ENCODE measurements around the gene RASA1. TPM values are rescaled to one million over a fixed set of nuclear protein-coding genes. Genes with fewer than 3 reads are reported as not detected.

Gene RASA1
- total and polyA plus RNA-seq, 4 donors: 8.3 to 54.0 (median 20.6) TPM

DNA sequence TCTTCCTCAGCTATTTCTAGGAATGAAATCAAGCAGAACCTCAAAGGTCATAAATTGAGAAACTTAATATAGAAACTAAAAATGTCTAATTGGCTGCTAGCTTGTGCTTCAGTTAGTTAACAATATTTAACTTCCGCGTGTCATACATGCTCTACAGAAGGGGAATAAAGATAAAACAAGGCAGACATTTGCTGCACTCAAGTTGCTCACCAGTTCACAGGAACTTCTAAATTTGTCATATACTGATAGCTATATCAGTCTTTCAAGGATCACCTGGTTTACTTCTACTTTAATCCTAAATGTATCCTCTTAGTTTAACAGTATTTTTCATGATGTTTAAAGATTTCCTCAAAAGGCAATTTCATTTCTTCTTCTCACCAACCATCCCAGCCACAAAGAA, 136.7 kb downstream of the RASA1 start:
- ATAC-seq (ENCODE audit: insufficient read depth, low FRiP score) (no peak), DNase-seq (no peak)
- H3K4me3 ChIP-seq: no peak overlapping the region
- H3K4me1 ChIP-seq (ENCODE audit: control insufficient read depth in 5 of 5, insufficient read depth in 5 of 5, low read length in 5 of 5): no peaks in the 10 kb centered on the region
- no peak overlapping the region for H3K27ac ChIP-seq (ENCODE audit: low read depth in 1 of 2, low read length in 1 of 2)
- no peaks in the 10 kb centered on the region for H3K9me3 ChIP-seq (ENCODE audit: control insufficient read depth in 4 of 4, insufficient read depth in 3 of 4, low read length in 3 of 4)
- peaks cover 15 to 54% (median 33%) of the 10 kb centered on the region in 4 donors for H3K36me3 ChIP-seq (ENCODE audit: control insufficient read depth in 4 of 4, insufficient read depth in 4 of 4, low read length in 4 of 4)
- TF ChIP-seq, protein P1, sequence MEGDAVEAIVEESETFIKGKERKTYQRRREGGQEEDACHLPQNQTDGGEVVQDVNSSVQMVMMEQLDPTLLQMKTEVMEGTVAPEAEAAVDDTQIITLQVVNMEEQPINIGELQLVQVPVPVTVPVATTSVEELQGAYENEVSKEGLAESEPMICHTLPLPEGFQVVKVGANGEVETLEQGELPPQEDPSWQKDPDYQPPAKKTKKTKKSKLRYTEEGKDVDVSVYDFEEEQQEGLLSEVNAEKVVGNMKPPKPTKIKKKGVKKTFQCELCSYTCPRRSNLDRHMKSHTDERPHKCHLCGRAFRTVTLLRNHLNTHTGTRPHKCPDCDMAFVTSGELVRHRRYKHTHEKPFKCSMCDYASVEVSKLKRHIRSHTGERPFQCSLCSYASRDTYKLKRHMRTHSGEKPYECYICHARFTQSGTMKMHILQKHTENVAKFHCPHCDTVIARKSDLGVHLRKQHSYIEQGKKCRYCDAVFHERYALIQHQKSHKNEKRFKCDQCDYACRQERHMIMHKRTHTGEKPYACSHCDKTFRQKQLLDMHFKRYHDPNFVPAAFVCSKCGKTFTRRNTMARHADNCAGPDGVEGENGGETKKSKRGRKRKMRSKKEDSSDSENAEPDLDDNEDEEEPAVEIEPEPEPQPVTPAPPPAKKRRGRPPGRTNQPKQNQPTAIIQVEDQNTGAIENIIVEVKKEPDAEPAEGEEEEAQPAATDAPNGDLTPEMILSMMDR (IDR thresholded peaks at IDR 0.05; ENCODE audit: control extremely low read depth, extremely low read depth): no peak
- no peaks in the 10 kb centered on the region for H3K27me3 ChIP-seq (ENCODE audit: control insufficient read depth in 3 of 3, insufficient read depth in 3 of 3, low read length in 2 of 3)
- WGBS, 2 donors: 83 to 91% methylated on average over 2 of the region's 2 CpGs
- no peak overlapping the region for H3K9ac ChIP-seq (ENCODE audit: insufficient read depth in 1 of 2, low read length in 2 of 2)

DNA sequence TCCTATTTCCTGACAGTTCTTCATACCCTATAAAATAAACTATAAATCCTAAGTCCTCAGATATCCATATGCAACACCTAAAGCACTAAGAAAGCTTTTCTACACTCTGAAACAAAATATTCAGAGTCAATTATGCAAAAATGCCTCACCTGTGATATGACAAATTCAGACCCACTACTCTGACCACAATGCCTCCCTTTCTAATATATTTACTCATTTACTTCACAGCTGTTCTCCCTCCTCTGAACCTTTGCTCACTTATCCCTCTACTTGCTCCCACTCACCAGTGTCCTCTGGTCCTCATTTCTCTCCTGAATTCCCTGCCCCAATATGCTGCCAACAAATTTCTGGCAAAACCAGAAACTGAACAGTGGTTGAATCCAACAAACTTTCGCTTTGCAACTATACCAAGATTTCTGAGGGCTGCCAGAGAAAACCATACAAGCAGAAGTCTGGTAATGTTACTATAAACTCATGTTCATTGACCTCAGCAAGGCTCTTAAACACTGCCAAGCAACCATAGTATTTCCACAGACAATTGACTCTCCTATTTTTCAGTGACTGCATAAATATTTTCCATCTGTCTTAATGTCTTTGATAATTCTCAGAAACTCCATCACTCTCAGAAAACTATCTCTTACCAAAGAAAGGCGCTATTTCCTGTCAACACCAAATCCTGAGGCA, 137.9 kb downstream of the RASA1 start:
- H3K4me3 ChIP-seq: no peak overlapping the region
- 94 to 95% methylated on average over 2 of the region's 2 CpGs for WGBS, 2 donors
- H3K4me1 ChIP-seq (ENCODE audit: control insufficient read depth in 5 of 5, insufficient read depth in 5 of 5, low read length in 5 of 5): peaks cover 0 to 2% (median 0%) of the 10 kb centered on the region in 5 donors
- no peaks in the 10 kb centered on the region for H3K9me3 ChIP-seq (ENCODE audit: control insufficient read depth in 4 of 4, insufficient read depth in 3 of 4, low read length in 3 of 4)
- H3K27me3 ChIP-seq (ENCODE audit: control insufficient read depth in 3 of 3, insufficient read depth in 3 of 3, low read length in 2 of 3): no peaks in the 10 kb centered on the region
- ATAC-seq (ENCODE audit: insufficient read depth, low FRiP score) (no peak), DNase-seq (no peak)
- H3K36me3 ChIP-seq (ENCODE audit: control insufficient read depth in 4 of 4, insufficient read depth in 4 of 4, low read length in 4 of 4): peaks cover 16 to 52% (median 36%) of the 10 kb centered on the region in 4 donors
- no peak overlapping the region for H3K9ac ChIP-seq (ENCODE audit: insufficient read depth in 1 of 2, low read length in 2 of 2)
- H3K27ac ChIP-seq (ENCODE audit: low read depth in 1 of 2, low read length in 1 of 2): no peak overlapping the region
- TF ChIP-seq, protein P1 (IDR thresholded peaks at IDR 0.05; ENCODE audit: control extremely low read depth, extremely low read depth): no peak

DNA sequence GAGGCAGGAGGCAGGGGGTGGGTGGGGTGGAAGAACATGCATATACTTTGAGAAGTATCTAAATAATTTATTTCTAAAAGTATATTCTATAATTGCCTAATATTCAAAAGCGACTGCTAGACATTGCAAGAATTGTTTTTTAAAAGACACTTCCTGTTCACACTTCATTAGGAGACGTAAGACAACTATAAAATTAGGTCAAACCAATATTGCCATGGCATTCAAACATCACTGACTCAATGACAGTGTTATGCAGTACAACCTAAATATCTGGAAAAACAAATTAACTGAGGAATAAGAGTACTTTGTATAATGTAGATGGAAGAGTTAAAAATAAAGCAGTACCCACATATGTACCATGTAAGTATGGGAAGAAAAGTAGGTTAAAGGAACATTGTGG, 140.5 kb downstream of the RASA1 start:
- Histone ChIP-seq H3K9ac (ENCODE audit: insufficient read depth in 1 of 2, low read length in 2 of 2) (no peak overlapping the region), H3K9me3 (ENCODE audit: control insufficient read depth in 4 of 4, insufficient read depth in 3 of 4, low read length in 3 of 4) (no peaks in the 10 kb centered on the region), H3K36me3 (ENCODE audit: control insufficient read depth in 4 of 4, insufficient read depth in 4 of 4, low read length in 4 of 4) (peaks cover 15 to 47% (median 30%) of the 10 kb centered on the region in 4 donors), H3K27me3 (ENCODE audit: control insufficient read depth in 3 of 3, insufficient read depth in 3 of 3, low read length in 2 of 3) (no peaks in the 10 kb centered on the region), H3K27ac (ENCODE audit: low read depth in 1 of 2, low read length in 1 of 2) (no peak overlapping the region), H3K4me3 (no peak overlapping the region), H3K4me1 (ENCODE audit: control insufficient read depth in 5 of 5, insufficient read depth in 5 of 5, low read length in 5 of 5) (peaks cover 0 to 10% (median under 1%) of the 10 kb centered on the region in 5 donors)
- ATAC-seq (ENCODE audit: insufficient read depth, low FRiP score) (no peak), DNase-seq (no peak)
- TF ChIP-seq, protein P1 (IDR thresholded peaks at IDR 0.05; ENCODE audit: control extremely low read depth, extremely low read depth): no peak
- WGBS, 2 donors: 33 to 54% methylated on average over 2 of the region's 2 CpGs

Data from lung (tissue), 12 donors.